ENCODE measurements around the gene ITPR3.

DNA sequence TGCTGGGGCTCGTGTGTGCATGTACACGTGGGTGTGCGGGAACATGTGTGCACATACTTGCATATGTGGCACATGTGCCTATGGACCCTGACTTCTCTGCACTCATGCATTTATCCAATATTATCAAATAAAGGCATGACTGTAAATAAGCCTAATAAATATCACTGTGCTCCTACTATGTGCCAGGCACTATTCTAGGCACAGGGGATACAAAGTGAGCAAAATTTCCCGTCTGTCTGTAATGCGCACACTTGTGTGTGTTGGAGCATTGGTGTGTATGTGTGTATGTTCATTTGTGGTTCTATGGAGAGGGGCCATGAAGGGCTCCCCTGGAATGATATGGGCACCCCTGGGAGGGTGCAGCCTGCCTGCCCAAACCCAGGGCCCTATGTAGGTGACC, 41.9 kb downstream of the ITPR3 start:
- TF ChIP-seq CTCF (IDR thresholded peaks at IDR 0.05; ENCODE audit: insufficient read depth, low read depth, low read length) = no peak
- no peak for TF ChIP-seq EZH2 (IDR thresholded peaks at IDR 0.05; ENCODE audit: insufficient read depth, low read length)
